ENCODE data around the gene PKP1.

Gene PKP1

GRCh38 chr1:201334325-201335173 is 51.2 kb downstream of the PKP1 start:
- DNase-seq (ENCODE audit: low spot score): no peak
- no peak for TF ChIP-seq CTCF (IDR thresholded peaks at IDR 0.05; ENCODE audit: borderline replicate concordance, control extremely low read depth, extremely low read depth, insufficient read depth, missing control alignments)
- in situ Hi-C loops (cut with MboI; ENCODE audit: low sequenced_read_pairs, unreplicated experiment): no loop called here

GRCh38 chr1:201335174-201335870 is 52.0 kb downstream of the PKP1 start:
- in situ Hi-C loops (cut with MboI; ENCODE audit: low sequenced_read_pairs, unreplicated experiment): no loop called here
- no peak for DNase-seq (ENCODE audit: low spot score)
- TF ChIP-seq CTCF (IDR thresholded peaks at IDR 0.05; ENCODE audit: borderline replicate concordance, control extremely low read depth, extremely low read depth, insufficient read depth, missing control alignments): no peak

- no peak for DNase-seq (ENCODE audit: low spot score)
- no peak for TF ChIP-seq CTCF (IDR thresholded peaks at IDR 0.05; ENCODE audit: borderline replicate concordance, control extremely low read depth, extremely low read depth, insufficient read depth, missing control alignments)
- in situ Hi-C loops (cut with MboI; ENCODE audit: low sequenced_read_pairs, unreplicated experiment): no loop called here
These were observed 52.6 kb downstream of the PKP1 start for GRCh38 chr1:201335901-201336300.

- no peak for TF ChIP-seq CTCF (IDR thresholded peaks at IDR 0.05; ENCODE audit: borderline replicate concordance, control extremely low read depth, extremely low read depth, insufficient read depth, missing control alignments)
- no peak for DNase-seq (ENCODE audit: low spot score)
- in situ Hi-C loops (cut with MboI; ENCODE audit: low sequenced_read_pairs, unreplicated experiment): no loop called here
These were observed 53.6 kb downstream of the PKP1 start for GRCh38 chr1:201336711-201337450.

- in situ Hi-C loops (cut with MboI; ENCODE audit: low sequenced_read_pairs, unreplicated experiment): no loop called here
- no peak for DNase-seq (ENCODE audit: low spot score)
- no peak for TF ChIP-seq CTCF (IDR thresholded peaks at IDR 0.05; ENCODE audit: borderline replicate concordance, control extremely low read depth, extremely low read depth, insufficient read depth, missing control alignments)
These were observed 58.1 kb downstream of the PKP1 start for GRCh38 chr1:201341377-201341776.

Measured in GM13976 (cell line).